HL-60 (cell line): ENCODE measurements around the gene MVD.

ENCODE experiments used
- DNase-seq, 2 experiments: peaks; one replicate each; pipeline ENCODE4 v3.0.0-alpha.2; 2010 to 2020; ENCODE audit warnings: low read depth in 1 of 2, low spot score in 1 of 2
- H3K27ac ChIP-seq: fragments of 250-450 bp; sonication (Bioruptor Pico); replicated peaks from 2 replicates; pipeline ENCODE4 v1.5.1; 2020; ENCODE audit warnings: mild to moderate bottlenecking, moderate library complexity
- H3K27me3 ChIP-seq: fragments of 250-450 bp; sonication (Bioruptor Pico); 2 replicates; pipeline ENCODE4 v1.5.1; 2021; ENCODE audit warnings: mild to moderate bottlenecking, moderate library complexity; ENCODE audit not compliant: insufficient read depth, poor library complexity, severe bottlenecking
- H3K4me3 ChIP-seq: replicated peaks from 2 replicates; pipeline ENCODE4 v1.5.1; 2011; ENCODE audit warnings: mild to moderate bottlenecking, control low read depth, low read length; ENCODE audit not compliant: insufficient read depth
- GABPA ChIP-seq: IDR thresholded peaks from 2 replicates; pipeline ENCODE4 v1.6.1; 2012; ENCODE audit warnings: low read depth
- POLR2AphosphoS5 ChIP-seq: IDR thresholded peaks from 2 replicates; pipeline ENCODE4 v1.6.1; 2012; ENCODE audit warnings: low read depth
- SPI1 ChIP-seq: IDR thresholded peaks from 2 replicates; pipeline ENCODE4 v1.6.1; 2012; ENCODE audit warnings: low read depth, mild to moderate bottlenecking, borderline replicate concordance
- TF ChIP-seq, protein P1 (sequence below): IDR thresholded peaks from one replicate; pipeline ENCODE4 v1.5.1; 2011; ENCODE audit warnings: low read length, control low read depth, inconsistent platforms; ENCODE audit not compliant: insufficient read depth
- TF ChIP-seq, protein P2 (sequence below): IDR thresholded peaks from 2 replicates; pipeline ENCODE4 v1.6.1; 2012; ENCODE audit warnings: low read depth; ENCODE audit not compliant: insufficient replicate concordance

MVD gene

DNA sequence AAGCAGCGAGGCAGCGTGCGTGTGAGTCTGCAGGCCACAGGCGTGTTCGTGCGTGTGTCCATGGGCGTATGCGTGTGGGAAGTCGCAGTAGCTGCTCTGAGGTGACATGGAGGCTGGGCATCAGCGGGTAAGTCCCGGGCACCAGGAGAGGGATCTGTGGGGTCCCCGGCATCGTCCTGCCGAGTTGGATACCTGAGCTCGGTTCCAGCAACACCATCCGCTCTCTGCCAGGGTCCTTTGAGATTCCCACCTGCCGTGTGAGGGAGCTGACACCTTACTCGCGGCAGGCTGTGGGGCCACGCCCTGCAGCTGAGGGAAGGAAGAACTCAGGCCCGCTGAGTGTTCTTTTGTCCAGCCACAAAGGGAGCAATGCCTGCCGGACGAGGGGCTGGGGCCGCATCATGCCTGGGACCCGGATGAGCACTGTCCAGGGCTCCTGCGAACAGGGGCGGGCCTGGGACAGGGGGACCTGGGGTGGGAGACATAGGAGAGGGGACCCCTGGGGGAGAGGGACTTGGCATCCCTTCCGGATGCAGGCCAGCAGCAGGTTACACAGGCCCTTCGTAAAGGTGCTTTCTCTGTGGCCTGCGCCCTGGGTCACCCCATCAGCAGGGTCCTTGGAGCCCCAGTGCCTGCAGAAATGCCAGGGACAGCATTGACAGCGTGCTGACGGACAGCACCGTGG lies 28.4 kb upstream of the MVD start:
- Histone ChIP-seq H3K27ac (no peak overlapping the region), H3K4me3 (no peak overlapping the region), H3K27me3 (no peaks in the 10 kb centered on the region)
- DNase-seq: no peak
- TF ChIP-seq SPI1: no peak

DNA sequence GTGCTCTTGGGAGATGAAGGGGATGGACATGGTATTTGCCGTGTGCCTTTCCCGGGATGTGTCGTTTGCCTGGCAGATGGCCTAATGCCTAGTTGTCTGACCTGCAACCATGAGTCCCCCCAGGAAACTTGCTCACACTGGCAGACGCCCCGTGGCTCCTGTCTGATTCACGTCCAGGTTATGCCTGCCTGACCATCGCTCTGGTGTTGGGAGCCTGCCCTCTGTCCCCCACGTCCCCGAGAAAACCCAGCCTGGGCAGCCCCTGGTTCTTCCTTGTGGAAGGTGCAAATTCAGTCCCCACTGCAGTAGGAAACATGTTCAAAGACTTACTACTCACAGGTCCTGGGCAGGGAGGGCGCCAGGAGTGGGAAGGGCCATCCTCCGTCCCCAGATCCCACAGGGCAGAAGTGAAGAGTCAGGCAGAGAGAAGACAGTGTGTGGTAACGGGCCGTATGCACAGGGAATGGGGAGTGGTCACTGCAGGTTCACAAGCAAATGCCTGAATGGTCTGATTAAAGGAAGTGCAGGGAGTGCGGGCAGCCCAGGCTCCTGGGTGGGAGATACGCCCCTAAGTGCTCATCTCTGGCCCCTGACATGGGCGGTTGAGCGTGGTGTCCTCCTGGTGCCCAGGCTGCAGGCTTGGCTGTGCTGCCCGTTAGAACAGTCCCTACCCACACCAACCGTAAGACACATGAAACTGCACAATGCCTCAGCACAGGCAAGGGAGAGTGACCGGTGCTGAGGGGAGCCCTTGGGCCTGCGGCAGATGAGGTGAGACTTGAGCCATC lies 27.6 kb upstream of the MVD start:
- no peak for TF ChIP-seq SPI1
- TF ChIP-seq, protein P1, sequence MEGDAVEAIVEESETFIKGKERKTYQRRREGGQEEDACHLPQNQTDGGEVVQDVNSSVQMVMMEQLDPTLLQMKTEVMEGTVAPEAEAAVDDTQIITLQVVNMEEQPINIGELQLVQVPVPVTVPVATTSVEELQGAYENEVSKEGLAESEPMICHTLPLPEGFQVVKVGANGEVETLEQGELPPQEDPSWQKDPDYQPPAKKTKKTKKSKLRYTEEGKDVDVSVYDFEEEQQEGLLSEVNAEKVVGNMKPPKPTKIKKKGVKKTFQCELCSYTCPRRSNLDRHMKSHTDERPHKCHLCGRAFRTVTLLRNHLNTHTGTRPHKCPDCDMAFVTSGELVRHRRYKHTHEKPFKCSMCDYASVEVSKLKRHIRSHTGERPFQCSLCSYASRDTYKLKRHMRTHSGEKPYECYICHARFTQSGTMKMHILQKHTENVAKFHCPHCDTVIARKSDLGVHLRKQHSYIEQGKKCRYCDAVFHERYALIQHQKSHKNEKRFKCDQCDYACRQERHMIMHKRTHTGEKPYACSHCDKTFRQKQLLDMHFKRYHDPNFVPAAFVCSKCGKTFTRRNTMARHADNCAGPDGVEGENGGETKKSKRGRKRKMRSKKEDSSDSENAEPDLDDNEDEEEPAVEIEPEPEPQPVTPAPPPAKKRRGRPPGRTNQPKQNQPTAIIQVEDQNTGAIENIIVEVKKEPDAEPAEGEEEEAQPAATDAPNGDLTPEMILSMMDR: no peak
- TF ChIP-seq POLR2AphosphoS5: no peak
- TF ChIP-seq, protein P2, sequence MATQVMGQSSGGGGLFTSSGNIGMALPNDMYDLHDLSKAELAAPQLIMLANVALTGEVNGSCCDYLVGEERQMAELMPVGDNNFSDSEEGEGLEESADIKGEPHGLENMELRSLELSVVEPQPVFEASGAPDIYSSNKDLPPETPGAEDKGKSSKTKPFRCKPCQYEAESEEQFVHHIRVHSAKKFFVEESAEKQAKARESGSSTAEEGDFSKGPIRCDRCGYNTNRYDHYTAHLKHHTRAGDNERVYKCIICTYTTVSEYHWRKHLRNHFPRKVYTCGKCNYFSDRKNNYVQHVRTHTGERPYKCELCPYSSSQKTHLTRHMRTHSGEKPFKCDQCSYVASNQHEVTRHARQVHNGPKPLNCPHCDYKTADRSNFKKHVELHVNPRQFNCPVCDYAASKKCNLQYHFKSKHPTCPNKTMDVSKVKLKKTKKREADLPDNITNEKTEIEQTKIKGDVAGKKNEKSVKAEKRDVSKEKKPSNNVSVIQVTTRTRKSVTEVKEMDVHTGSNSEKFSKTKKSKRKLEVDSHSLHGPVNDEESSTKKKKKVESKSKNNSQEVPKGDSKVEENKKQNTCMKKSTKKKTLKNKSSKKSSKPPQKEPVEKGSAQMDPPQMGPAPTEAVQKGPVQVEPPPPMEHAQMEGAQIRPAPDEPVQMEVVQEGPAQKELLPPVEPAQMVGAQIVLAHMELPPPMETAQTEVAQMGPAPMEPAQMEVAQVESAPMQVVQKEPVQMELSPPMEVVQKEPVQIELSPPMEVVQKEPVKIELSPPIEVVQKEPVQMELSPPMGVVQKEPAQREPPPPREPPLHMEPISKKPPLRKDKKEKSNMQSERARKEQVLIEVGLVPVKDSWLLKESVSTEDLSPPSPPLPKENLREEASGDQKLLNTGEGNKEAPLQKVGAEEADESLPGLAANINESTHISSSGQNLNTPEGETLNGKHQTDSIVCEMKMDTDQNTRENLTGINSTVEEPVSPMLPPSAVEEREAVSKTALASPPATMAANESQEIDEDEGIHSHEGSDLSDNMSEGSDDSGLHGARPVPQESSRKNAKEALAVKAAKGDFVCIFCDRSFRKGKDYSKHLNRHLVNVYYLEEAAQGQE: no peak
- Histone ChIP-seq H3K4me3 (no peak overlapping the region), H3K27ac (no peak overlapping the region), H3K27me3 (no peaks in the 10 kb centered on the region)
- DNase-seq: no peak

DNA sequence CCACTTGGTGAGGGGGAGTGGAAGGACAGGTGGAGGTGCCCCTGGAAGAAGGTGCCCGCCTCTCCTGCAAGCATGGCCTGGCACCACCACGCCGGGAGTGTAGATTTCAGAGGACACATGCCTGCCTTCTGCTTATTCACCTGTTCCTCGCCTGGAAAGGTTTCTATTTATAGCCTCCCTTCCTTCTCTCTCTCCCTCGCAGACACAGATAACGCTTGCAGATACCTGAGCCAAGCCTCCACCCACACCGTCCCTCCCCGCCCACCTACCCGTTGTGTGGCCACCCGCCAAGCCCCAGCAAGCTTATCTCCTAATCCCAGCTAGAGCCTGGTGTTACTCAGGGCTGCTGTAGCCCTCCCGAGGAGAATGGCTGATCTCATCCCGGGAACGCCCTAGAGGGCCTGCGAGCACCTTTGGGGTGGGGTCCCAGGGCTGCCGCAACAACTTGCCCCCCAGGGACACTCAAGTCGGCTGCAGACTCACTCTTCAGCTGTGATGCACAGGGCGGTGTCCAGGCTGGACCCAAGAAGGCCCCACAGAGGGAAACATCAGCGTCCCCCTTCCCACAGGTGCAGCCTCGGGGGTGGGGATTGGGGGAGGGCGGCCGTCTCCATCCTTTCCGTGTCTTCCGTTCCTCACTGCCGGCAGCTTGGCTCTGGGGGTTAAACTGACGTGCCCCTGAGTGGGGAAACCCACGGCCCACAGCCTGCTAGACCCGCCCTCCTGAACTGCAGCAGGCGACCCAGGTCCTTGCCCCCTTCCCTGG lies 25.3 kb upstream of the MVD start:
- DNase-seq: no peak
- Histone ChIP-seq H3K27me3 (no peaks in the 10 kb centered on the region), H3K27ac (no peak overlapping the region), H3K4me3 (no peak overlapping the region)
- TF ChIP-seq GABPA (no peak), POLR2AphosphoS5 (no peak), SPI1 (no peak)
- TF ChIP-seq, protein P2: no peak
- TF ChIP-seq, protein P1: no peak

DNA sequence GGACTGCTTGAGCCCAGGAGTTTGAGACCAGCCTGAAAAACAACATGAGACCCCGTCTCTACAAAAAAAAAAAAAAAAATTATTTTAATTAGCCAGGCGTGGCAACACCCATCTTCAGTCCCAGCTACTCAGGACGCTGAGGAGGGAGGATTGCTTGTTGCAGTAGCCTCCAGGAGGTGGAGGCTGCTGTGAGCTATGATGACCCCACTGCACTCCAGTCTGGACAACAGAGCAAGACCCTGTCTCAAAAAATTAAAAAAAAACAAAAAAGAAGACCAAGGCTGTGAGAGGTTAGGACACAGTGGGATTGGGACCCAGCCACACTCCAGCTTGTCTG lies 24.8 kb upstream of the MVD start:
- H3K27me3 ChIP-seq: no peaks in the 10 kb centered on the region
- TF ChIP-seq, protein P2: no peak
- no peak for TF ChIP-seq SPI1
- TF ChIP-seq, protein P1: no peak
- TF ChIP-seq GABPA: no peak
- no peak for TF ChIP-seq POLR2AphosphoS5
- no peak for DNase-seq
- no peak overlapping the region for H3K4me3 ChIP-seq
- no peak overlapping the region for H3K27ac ChIP-seq
